Lower lobe of right lung (tissue), 2 donors: Measurements from ENCODE around the gene EXD2. TPM values are rescaled to one million over a fixed set of nuclear protein-coding genes. Genes with fewer than 3 reads are reported as not detected.

ENCODE experiments used
- ATAC-seq, 2 donors: fragments of 200-7000 bp; cut with Tn5 transposase; one replicate each; pipeline ENCODE4 v1.9.1; 2020 to 2022; ENCODE audit warnings: mild to moderate bottlenecking in 2 of 2, moderate library complexity in 2 of 2
- DNase-seq: peaks from one replicate; pipeline ENCODE4 v3.0.0-alpha.2; 2020
- H3K27ac ChIP-seq: fragments of 200-600 bp; one replicate; pipeline ENCODE4 v1.8.0; 2022
- H3K27me3 ChIP-seq: fragments of 200-600 bp; one replicate; pipeline ENCODE4 v1.8.0; 2022; ENCODE audit warnings: low read depth
- H3K36me3 ChIP-seq: fragments of 200-600 bp; one replicate; pipeline ENCODE4 v1.8.0; 2022; ENCODE audit warnings: mild to moderate bottlenecking
- H3K4me1 ChIP-seq: fragments of 200-600 bp; one replicate; pipeline ENCODE4 v1.8.0; 2022
- H3K4me3 ChIP-seq: fragments of 200-600 bp; one replicate; pipeline ENCODE4 v1.8.0; 2022; ENCODE audit warnings: mild to moderate bottlenecking
- H3K9me3 ChIP-seq: fragments of 200-600 bp; one replicate; pipeline ENCODE4 v1.8.0; 2022
- intact Hi-C: fragments of 100-400 bp; cut with DNase I; formaldehyde crosslinking; loops from one replicate; pipeline ENCODE4 v1.11.0; 2022
- total RNA-seq: library from RNA; stranded (reverse); fragmentation: NEBNext Ultra II Directional; extraction: Animal tissue kit (Norgen Biotek cat#: 25700); gene quantifications from one replicate; pipeline ENCODE4 v1.2.1, GENCODE V29; 2021
- TF ChIP-seq, protein P1 (sequence below): fragments of 200-600 bp; IDR thresholded peaks from one replicate; pipeline ENCODE4 v1.8.0; 2022; ENCODE audit warnings: antibody characterized with exemption, mild to moderate bottlenecking
- donor health status: DM: no; HTN: yes; CAD: no; lungs with severe emphysema.

EXD2 gene
- total RNA-seq, 1 donor from 2014 or later, result 23.7 TPM

DNA sequence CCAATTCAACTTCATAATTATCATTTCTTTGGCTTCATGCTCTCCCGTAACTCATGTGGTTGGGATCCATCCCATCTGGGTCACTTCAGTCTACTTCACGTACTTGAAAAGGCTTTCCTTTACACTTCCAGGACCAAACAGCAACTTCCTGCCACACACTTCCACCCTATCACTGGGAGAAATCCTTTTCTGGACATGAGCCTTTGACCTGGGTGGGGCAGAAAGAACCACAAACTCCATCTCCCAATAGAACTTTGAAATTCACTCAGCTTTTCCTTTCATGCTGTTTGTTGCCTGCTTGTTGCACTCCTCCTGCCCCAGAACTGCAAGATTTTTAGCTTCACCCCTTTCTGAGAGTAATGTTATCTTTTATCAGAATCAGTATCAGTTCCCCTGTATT lies 50.3 kb downstream of the EXD2 start:
- Histone ChIP-seq H3K4me3 (no peak overlapping the region), H3K4me1 (peaks cover 8% of the 10 kb centered on the region), H3K27me3 (no peaks in the 10 kb centered on the region), H3K27ac (no peak overlapping the region), H3K9me3 (no peaks in the 10 kb centered on the region), H3K36me3 (peaks cover 53% of the 10 kb centered on the region)
- DNase-seq, result no peak
- TF ChIP-seq, protein P1, sequence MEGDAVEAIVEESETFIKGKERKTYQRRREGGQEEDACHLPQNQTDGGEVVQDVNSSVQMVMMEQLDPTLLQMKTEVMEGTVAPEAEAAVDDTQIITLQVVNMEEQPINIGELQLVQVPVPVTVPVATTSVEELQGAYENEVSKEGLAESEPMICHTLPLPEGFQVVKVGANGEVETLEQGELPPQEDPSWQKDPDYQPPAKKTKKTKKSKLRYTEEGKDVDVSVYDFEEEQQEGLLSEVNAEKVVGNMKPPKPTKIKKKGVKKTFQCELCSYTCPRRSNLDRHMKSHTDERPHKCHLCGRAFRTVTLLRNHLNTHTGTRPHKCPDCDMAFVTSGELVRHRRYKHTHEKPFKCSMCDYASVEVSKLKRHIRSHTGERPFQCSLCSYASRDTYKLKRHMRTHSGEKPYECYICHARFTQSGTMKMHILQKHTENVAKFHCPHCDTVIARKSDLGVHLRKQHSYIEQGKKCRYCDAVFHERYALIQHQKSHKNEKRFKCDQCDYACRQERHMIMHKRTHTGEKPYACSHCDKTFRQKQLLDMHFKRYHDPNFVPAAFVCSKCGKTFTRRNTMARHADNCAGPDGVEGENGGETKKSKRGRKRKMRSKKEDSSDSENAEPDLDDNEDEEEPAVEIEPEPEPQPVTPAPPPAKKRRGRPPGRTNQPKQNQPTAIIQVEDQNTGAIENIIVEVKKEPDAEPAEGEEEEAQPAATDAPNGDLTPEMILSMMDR, result no peak
- intact Hi-C loops, result no loop called here
- ATAC-seq, result no peak

DNA sequence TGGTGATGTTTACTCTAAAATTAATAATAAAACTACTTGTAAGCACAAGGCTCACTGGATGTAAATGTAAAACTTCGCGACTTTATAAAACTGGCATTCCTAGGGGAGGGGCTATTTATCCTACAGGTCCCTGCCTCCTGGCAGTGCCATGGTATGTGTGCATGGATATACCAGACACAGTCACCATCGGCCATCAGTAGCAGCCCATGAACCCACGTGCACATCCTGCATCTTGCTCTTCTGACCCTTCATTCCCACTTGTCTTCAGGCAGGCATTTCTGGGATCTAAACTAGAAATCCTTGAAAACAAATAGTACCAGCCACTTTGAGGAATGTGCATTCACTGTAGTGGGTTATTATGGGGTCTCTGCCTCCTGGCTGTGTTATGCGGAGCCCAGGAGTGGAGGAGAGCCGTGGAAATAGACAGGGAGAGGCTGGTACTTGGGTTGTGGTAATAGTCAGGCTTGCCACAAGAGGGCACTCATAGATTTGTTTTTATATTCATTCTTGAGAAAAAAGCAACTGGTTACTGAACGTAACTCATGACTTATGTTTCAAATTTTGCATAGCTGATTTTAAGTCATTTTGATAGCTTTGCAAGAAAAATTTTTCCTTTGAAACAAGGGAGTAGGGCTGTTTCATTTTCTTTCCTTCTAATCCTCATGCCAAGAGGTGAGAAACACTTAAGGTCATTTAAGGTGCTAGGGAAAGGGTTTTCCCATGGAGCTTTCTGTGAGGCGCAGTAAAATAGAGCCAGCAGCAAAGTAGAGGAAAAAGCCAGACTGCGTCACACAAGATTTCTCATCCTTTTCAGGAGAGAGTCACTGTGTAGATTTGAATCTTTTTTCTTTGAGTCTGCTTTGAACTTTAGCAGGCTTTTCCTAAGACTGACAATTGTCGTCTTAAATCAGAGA lies 51.3 kb downstream of the EXD2 start:
- intact Hi-C loops, result no loop called here
- peaks cover 43% of the 10 kb centered on the region for H3K36me3 ChIP-seq
- no peak overlapping the region for H3K27ac ChIP-seq
- no peaks in the 10 kb centered on the region for H3K27me3 ChIP-seq
- no peaks in the 10 kb centered on the region for H3K9me3 ChIP-seq
- DNase-seq (no peak), ATAC-seq (peak; percentile 74 to 80)
- H3K4me3 ChIP-seq, result no peak overlapping the region
- TF ChIP-seq, protein P1, result peak; percentile 80
- peaks cover 8% of the 10 kb centered on the region for H3K4me1 ChIP-seq

DNA sequence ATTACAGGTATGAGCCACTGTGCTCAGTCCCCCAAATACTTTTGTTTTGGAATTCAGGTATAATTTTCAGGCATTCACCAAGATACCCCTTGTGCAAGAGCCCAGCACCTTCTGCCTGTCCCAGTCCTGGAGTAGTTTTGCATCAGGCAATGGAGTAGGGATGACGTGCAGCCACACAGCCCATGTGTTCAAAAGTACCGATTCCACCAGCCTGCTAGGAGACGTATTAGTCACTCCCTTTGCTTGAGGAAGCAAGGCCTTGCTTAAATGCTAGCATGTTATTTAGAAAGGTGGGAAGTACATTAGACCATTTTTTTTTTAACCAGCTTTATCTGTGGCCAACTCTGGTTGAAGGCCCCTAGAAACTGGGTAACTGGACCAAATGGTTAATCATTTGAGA lies 53.6 kb downstream of the EXD2 start:
- TF ChIP-seq, protein P1, result no peak

DNA sequence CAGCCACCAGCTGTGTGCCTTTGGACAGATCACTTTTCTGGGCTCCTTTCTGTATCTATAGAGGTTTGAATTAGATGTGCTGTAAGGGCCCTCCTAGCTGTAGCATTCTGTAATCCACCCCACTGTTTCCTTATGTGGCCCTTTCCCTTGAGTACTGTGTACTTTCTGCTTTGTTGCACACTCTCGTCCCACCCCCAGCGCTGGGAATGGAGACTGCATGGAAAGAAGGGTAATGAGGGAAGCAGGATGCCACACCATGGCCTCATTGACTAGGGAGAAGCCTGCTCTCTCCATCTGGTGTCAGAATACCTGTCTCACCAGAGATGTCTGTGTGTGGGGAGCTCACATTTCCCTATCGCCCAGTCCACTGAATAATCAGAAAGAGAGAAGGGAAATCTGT lies 55.0 kb downstream of the EXD2 start:
- intact Hi-C loops, result no loop called here
- no peak overlapping the region for H3K27ac ChIP-seq
- peaks cover 5% of the 10 kb centered on the region for H3K36me3 ChIP-seq
- H3K9me3 ChIP-seq, result no peaks in the 10 kb centered on the region
- no peak overlapping the region for H3K4me3 ChIP-seq
- peaks cover 8% of the 10 kb centered on the region for H3K4me1 ChIP-seq
- ATAC-seq, result no peak
- TF ChIP-seq, protein P1, result no peak
- no peaks in the 10 kb centered on the region for H3K27me3 ChIP-seq
- DNase-seq, result no peak

More for the DNA sequence above, 53.6 kb downstream of the EXD2 start:
- peaks cover 8% of the 10 kb centered on the region for H3K4me1 ChIP-seq
- intact Hi-C loops, result no loop called here
- H3K4me3 ChIP-seq, result no peak overlapping the region
- H3K9me3 ChIP-seq, result no peaks in the 10 kb centered on the region
- ATAC-seq (no peak), DNase-seq (no peak)
- no peaks in the 10 kb centered on the region for H3K27me3 ChIP-seq
- no peak overlapping the region for H3K27ac ChIP-seq
- peaks cover 19% of the 10 kb centered on the region for H3K36me3 ChIP-seq

DNA sequence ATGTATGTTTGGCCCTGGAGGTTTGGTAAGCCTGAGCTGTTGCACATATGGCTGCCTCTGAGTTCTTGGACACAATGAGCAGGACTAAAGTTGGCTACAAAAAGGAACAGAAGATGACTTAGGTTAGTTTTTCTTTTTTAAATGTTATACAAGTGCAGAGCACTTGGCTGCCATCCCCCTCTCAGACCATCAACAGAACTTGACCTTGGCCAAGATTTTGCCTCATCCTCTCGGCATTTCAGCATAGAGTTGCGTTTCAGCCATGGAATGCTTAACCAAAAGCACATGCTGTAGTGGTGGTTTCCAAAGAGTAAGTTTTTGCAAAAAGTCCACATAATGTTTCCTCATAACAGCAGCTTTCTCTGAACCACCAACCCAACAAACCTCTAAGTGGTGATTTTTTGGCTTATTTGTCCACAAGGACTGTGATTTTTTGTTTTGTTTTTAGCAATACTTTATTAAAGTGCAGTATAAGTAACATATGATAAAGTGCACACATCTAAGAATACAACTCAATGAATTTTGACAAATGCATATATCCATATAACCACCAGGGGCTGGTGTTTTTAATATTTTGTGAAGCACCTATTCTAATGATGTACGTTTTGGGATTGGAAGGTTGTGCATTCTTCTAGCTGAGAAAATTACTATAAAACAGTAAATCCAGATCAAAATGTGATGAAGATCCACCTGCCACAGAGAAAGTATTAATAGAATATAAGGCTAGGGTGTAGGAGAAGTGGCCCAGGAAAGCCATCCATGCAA lies 56.6 kb downstream of the EXD2 start:
- intact Hi-C loops, result no loop called here
- TF ChIP-seq, protein P1, result no peak
- Histone ChIP-seq H3K9me3 (no peaks in the 10 kb centered on the region), H3K27me3 (no peaks in the 10 kb centered on the region), H3K27ac (no peak overlapping the region), H3K4me1 (peaks cover under 1% of the 10 kb centered on the region), H3K36me3 (no peaks in the 10 kb centered on the region), H3K4me3 (no peak overlapping the region)
- DNase-seq (no peak), ATAC-seq (peak; percentile 30 to 32)
